GM21526 (cell line): Measurements from ENCODE around the gene CD300LG.
"Not testable (repeated sequence)": the region's sequence is repeated elsewhere in the genome, so short reads cannot be mapped to it uniquely, and the experiment has no call there.

Source experiments
- ATAC-seq: cut with Tn5 transposase; IDR thresholded peaks from one replicate; pipeline ENCODE4 v1.9.1; 2021; ENCODE audit warnings: moderate library complexity; ENCODE audit not compliant: unreplicated experiment, low FRiP score

Gene CD300LG

DNA sequence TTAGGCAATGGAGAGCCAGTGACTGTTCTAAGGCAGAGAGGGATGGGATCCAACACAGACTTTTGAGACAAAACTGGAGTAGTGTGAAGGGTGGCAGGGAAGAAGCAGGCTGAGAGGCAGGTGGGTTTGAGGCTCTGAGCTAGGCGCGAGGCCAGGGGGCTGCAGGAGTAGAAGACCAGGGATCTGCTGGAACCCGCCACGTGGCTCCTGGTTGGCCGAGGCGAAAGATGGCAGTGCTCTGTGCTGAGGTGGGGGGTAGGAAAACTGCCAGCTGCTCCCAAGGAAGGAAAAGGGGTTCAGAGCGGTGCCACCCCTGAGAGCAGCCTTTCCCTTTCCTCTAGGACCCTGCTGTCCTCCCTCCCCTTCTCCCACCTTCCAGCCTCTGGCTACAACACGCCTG lies 5.6 kb downstream of the CD300LG start:
- ATAC-seq = no peak

DNA sequence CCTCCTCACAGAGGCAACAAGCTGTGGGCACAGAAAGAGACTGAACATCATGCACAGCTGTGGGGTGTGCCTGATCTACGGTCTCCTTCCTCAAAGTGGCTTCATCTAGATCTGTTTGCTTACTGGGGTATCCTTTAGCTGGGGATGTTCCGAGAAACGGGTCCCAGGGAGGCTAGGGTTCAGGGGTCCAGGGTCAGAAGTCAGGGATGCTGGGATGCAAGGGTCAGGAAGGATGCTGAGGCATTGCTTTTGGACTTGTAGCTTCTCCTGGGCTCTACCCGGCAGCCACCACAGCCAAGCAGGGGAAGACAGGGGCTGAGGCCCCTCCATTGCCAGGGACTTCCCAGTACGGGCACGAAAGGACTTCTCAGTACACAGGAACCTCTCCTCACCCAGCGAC lies 6.6 kb downstream of the CD300LG start:
- no peak for ATAC-seq

DNA sequence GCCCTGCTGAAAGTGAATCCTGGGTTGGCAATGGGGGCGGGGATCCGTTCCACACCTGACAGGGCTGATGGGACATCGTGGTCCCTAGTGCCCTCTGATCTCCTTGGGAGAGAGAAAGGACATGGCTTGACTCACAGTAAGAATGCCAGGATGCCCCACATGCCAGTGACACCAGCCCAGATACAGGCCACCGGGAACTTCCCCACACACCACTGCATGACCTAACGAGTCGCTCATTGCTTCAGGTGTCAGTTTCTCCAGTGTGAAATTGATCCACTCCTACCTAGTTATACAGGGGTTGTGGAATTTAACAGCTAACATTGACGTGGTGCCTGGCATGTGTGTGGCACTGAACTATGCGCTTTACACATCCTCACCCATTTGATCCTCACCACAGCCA lies 7.5 kb downstream of the CD300LG start:
- ATAC-seq = no peak

DNA sequence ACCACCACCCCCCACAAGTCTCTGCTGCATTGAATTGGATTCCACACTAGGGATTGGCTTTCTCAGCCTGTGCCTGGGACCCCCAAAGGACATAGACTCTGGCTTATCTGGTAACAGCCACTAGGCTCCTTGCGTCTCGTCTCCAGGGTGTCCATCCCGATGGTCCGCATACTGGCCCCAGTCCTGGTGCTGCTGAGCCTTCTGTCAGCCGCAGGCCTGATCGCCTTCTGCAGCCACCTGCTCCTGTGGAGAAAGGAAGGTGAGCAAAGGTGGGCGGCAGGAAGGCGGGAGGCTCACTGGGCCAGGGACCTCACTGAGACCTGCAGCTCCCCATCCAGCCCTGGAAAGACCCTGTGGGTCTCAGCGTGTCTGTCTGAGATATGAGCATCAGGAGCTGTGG lies 8.1 kb downstream of the CD300LG start:
- no peak for ATAC-seq

DNA sequence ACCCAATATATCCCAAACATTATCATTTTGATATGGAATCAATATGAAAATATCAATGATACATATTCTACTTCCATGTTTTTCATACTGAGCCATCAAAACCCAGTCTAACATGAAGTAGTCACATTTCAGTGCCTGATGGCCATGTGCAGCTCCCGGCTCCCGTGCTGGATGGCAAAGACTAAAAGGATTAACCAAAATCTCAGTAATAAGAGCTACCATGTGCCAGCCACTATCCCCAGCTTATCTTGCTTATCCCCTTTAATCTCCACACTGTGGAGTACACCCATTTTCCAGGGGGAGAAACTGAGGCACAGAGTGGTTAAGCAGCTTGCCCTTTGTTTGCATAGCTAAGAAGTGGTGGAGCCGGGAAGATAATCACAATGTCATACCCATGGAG lies 9.2 kb downstream of the CD300LG start:
- ATAC-seq = no peak

DNA sequence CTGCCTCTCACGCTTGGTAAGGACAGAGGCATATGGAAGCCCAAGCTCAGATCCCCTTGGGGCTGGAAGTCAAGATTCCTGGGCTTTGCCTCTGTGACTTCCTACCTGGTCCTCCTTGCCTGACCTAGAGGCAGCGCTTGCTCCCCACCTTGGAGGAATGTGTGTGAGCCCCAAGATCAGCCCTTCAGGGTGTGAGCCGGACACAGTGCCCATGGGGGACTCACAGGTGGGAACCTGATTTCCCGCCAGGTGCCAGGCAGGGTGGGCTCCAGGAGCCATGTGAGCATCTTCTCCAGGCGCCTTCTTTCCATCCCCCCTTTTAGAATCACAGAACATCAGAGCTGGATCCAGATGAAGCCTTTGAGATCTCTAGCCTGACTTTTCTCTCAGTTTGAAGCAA lies 10.2 kb downstream of the CD300LG start:
- ATAC-seq = no peak

DNA sequence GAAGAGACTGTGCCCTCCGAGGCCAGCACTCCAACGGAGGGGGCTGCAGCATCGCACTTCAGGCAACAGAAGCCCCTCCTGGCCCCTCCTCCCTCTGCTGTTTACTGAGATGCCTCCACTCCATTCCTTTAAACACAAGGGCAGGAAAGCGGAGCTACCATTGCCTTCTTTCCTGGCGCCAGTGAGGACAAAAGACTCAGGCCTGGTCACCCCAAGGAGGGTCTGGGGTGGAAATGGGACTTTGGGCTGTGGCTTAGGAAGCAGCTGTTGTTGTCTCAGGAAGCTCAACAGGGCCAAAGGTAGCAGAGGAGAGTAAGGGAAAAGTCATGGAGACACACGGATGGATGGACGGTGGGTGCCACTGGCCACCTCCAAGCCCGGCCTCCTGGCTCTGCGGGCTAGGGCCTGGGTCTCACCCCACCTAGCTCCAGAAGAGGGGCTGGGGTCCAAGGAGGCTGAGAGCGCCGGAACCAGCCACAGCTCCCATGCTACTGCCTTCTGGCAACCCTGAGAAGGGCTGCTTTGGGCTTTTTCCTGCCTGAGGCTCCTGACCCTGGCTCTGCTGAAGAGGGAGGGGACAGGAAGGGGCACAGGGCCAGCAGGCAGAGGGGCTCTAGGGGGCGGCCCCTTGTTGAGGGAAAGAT lies 11.1 kb downstream of the CD300LG start:
- ATAC-seq = no peak

DNA sequence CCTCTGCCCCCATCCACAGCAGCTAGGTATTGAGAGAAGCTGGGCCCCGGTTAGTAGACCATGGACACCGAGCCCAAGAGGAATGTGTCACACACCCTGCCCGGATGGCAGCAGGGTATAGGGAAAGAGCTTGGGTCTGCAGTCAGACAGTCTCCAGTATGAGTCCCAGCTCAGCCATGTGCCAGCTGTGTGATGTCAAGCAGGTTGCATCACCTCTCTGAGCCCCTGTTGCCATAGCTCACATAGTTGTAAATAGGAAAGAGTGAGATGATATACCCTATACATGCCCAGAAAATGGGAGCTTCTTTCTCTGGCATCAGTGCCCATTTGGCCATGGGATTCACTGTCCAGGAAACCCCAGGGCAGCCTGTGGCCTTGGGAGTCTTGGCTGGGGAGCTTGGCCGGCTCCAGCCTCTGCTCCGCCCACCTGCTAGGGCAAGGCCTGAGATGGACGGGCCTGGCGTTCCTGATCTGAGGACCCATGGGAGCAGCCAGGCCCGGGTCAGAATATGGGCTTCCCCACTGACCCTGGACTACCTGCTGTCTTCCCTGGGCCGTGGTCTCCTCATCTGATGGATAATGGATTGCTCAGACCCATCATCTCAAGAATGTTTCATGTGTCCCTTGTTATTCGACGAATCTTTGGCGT lies 13.2 kb downstream of the CD300LG start:
- no peak for ATAC-seq

DNA sequence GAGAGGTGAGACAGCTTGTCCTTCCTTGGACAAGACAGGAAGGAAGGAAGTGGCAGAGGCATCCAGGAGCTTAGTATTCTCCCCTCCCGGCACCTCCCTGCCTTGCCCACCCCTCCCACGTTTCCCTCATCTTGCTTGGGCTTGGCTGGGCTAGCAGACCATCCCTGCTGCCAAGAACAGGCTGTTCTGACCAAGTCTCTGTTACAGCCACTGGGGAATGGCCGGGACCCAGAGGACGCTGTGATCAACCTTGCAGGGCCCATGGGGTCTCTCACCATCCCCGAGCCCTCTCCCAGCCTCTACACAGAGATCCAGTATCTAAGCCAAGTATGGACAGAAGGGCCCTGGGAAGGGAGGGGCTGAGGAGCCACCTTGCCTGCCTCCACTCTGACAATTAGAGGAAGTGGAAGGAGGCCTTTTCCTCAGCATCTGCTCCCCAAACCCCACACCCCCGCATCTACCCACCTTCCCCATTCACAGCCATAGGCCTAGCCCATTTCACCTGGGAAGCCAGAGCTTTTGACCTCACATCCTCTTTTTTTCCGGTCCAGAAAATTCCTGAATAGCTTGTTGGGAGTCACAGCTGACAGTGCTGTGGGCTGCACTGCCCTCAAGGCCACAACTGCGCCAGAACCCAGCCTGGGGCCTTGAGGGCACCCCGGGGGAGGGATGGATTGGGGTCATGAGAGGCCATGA lies 14.1 kb downstream of the CD300LG start:
- ATAC-seq = no peak

DNA sequence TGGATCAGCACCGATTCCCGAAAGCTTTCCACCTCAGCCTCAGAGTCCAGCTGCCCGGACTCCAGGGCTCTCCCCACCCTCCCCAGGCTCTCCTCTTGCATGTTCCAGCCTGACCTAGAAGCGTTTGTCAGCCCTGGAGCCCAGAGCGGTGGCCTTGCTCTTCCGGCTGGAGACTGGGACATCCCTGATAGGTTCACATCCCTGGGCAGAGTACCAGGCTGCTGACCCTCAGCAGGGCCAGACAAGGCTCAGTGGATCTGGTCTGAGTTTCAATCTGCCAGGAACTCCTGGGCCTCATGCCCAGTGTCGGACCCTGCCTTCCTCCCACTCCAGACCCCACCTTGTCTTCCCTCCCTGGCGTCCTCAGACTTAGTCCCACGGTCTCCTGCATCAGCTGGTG lies 15.0 kb downstream of the CD300LG start:
- no peak for ATAC-seq

DNA sequence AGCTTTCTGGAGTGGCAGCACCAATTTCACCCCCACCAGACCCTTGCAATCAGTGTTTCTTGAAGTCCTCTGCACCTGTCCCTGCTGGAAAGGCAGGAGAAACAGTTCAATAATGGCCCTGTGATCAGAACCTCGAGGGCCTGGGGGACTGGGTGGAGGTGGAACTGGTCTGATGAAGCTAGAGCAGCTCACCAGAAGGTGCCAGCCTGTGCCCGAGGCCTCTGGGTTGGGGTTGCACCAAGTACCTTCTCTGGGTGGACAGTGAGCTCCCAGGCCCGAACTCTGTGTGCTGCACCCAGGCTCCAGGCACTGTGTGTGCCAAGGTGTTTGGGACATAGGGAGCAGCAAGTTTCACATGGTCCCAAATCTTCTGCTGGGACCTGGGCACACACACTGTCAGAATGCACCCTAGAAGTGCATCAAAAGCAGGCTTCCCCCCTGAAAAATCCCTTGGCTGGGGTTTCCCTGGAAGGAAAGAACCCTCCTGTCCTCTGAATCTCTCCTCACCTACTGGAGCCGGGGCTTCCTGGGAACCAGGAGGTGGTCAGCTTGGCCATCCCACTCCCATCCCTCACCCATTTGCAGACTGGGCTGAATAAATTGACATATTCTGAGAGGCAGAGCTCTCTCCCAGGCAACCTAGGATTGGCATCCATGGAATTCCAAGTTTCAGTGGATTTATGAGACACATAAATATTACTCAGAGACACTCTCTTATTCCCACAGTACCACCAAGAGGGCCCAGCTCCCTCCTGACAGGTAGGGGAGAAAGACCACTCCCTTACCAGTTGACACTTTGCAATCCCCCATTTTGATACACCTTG lies 17.4 kb downstream of the CD300LG start:
- ATAC-seq = no peak

DNA sequence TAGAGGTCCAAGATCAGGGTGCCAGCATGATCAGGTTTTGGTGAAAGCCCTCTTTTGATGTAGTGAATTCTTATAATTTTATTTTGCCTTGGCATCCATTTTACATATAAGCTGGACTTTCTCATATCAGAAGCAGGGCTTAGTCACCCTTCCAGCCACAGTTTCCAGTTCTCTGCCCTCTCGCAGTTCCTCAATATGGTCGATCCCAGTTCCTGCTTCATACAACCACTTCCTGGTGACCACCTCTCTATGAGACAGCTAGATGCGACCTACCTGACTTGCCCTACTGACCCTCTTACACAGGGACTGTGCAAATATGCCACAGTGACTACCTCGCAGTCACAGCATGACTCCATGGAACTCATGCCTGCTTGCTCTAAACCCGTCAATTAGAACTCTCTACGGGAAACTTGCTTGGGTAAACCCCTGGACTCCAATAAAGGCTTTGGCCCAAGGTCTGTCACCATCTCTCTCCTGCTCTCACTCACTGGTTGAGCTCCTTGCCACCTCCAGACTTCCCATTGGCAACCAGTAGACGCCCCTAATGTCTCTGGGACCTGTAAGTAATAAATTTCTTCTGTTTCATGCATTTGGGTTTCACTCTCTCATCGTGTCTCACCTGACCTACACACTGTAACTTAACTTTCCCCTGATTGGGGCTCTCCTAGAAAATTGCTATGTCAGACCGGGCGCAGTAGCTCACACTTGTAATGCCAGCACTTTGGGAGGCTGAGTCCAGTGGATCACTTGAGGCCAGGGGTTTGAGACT lies 21.4 kb downstream of the CD300LG start:
- ATAC-seq = no peak

DNA sequence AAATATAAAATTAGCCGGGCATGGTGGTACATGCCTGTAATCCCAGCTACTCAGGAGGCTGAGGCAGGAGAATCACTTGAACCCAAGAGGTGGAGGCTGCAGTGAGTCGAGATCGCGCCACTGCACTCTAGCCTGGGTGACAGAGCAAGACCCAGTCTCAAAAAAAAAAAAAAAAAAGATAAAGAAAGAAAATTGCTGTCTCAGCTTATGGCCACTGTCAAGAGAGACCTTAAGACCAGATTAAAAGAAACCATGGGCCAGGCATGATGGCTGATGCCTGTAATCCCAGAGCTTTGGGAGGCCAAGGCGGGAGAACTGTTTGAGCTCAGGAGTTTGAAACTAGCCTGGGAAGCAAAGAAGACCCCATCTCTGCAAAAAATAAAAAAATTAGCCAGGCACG lies 22.1 kb downstream of the CD300LG start:
- ATAC-seq = not testable (repeated sequence)

DNA sequence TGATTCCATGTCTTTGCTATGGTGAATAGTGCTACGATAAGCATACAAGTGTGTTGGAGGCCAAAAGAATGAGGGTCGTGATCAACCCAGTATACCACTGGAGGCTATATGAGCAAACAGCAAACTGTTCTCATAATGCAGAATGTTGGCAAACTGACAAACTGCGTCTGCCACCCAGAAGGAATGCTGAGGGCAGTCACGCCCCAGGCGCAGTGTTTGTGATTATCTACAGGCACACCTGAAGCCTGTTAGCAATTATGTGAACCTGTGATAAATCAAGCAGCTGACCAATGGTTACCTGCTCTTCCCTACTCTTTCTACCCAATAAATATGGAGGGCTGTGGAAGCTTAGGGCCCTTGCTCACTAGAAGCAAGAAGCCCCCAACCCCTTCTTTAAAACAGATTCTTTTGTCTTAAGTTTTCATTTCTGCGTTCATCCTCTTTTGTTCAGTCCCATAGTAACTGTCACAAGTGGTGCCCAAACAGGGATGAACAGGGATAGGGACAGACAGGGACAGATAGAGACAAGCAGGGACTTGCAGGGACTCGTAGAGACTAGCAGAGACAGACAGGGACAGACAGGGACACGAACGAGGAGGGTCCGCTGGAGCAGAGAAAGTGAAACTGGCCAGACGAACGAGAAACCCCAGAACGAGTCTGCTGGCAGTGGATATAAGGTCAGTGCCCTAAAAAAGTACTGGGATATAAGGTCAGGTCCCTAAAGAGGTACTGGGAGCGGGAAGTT lies 25.1 kb downstream of the CD300LG start:
- ATAC-seq = no peak

DNA sequence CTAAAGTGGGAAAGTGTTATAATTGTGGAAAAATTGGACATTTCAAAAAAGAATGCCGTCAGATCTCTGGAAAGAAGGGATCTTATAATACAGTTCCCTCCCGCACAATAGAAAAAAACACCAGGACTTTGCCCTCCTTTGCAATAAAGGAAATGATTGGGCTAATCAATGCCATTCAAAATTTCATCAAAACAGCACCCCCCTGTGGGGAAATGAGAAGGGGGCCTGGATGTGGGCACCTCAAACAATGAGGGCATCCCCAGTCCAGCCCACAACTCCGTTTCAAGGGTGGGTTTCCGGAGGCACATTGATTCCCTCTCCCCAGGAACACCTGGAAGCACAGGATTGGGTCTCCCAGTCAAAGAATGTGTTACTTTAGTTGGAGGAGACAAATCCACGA lies 26.1 kb downstream of the CD300LG start:
- ATAC-seq = no peak

DNA sequence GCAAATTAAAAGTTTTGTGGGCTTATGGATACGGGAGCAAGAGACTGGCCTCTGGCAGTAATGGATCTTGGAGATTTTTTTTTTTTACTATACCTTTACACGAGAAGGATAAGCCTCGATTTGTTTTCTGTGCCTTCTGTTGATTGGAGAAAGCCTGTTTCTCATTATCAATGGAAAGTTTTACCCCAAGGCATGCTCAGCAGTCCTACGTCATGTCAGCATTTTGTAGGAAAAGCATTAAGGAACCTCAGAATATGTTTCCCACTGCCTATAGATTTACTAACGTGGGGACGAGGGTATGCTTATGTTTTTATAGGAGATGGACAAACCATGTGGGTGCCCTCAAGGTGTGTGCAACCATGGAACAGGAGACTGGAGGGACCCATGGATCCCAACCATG lies 26.8 kb downstream of the CD300LG start:
- ATAC-seq = no peak

DNA sequence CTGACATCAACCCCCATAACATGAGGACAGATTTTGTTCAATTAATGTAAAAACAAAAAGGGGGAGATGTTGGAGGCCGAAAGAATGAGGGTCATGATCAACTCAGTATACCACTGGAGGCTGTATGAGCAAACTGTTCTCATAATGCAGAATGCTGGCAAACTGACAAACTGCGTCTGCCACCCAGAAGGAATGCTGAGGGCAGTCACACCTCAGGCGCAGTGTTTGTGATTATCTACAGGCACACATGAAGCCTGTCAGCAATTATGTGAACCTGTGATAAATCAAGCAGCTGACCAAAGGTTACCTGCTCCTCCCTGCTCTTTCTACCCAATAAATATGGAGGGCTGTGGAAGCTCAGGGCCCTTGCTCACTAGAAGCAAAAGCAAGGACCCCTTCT lies 27.3 kb downstream of the CD300LG start:
- ATAC-seq = no peak

DNA sequence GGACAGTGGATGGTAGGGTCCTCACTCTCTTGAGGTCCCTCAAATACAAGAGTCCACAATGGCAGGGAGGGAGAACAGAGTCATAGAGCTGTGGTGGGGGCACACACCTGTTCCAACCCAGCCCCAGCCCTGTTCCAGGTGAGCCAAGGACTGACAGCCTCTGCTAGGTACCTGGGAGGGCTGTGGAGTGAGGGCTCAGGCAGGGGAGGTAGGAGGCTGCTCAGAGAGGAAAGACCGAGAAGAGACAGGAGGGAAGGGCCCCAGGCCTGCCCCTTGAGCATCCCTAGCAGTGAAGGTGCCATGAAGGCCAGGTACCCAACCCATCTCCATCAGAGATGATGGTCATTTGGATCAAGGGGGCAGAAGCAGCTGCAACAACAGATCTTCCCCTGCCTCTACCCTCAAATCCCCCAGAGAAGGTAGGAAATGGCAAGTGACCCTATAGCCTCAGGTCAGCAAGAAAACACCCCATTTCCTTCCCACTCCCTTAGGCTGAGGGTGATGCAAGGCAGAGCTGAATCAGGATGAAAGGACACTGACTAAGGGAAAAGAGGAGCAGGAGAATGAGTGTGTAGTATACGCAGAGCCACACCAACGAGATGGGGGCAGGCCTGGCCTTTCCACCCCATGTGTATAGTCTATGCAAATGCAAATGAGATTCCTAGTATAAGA lies 28.6 kb downstream of the CD300LG start:
- ATAC-seq = no peak

DNA sequence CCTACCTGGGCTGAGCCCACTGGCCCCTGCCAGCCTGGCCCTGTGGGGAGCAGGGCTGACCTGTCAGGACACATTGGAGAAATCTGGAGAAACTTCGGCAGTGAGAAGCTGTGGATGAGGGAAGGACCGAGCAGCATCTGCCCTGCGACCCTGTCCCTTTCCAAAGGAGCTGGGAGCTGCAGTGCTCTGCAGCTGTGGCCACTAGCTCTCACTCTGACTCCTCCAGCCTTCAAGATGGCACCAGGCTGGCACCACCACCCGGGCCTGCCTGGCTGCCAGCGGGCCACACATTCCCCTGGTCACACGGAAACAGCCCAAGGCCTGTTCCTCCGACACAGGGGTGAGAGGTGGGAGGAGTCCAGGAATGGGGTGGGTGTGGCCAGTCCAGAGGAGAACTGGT lies 30.1 kb downstream of the CD300LG start:
- ATAC-seq = no peak
